Fibroblast of lung (primary cell): ENCODE measurements around the gene TNFRSF14. TPM values are rescaled to one million over a fixed set of nuclear protein-coding genes. Genes with fewer than 3 reads are reported as not detected.
A peak's percentile ranks its signal among the peaks of the same experiment; 100 is the strongest.

Source experiments
- DNase-seq, 2 donors: peaks; one replicate each; pipeline versions ENCODE4 v3.0.0 to v3.0.0-alpha.2; 2010; ENCODE audit warnings: low read depth in 2 of 2
- H2AFZ ChIP-seq: 2 replicates; pipeline ENCODE4 v1.5.1; 2012; ENCODE audit warnings: low read length, control low read depth, inconsistent platforms
- H3K27ac ChIP-seq: 2 replicates; pipeline ENCODE4 v1.5.1; 2011; ENCODE audit warnings: low read length, control low read depth; ENCODE audit not compliant: insufficient read depth
- H3K27me3 ChIP-seq: 2 replicates; pipeline ENCODE4 v1.5.1; 2011; ENCODE audit warnings: mild to moderate bottlenecking, low read length; ENCODE audit not compliant: control insufficient read depth, insufficient read depth
- H3K36me3 ChIP-seq: 2 replicates; pipeline ENCODE4 v1.5.1; 2011; ENCODE audit warnings: low read length; ENCODE audit not compliant: control insufficient read depth, insufficient read depth
- H3K4me1 ChIP-seq: 2 replicates; pipeline ENCODE4 v1.5.1; 2011; ENCODE audit warnings: low read length; ENCODE audit not compliant: control insufficient read depth, insufficient read depth; ENCODE audit errors: extremely low read depth
- H3K4me2 ChIP-seq: 2 replicates; pipeline ENCODE4 v1.5.1; 2011; ENCODE audit warnings: low read length, control low read depth; ENCODE audit not compliant: insufficient read depth; ENCODE audit errors: extremely low read depth
- H3K4me3 ChIP-seq, 4 experiments: fragments of 200-600 bp in 1 of 4; sonication (generic) in 1 of 4; replicated peaks in 1 of 4; 2 replicates each; pipeline ENCODE4 v1.5.1; 2011 to 2016; ENCODE audit warnings: low read length in 4 of 4, low read depth in 3 of 4, mild to moderate bottlenecking in 3 of 4, control low read depth in 2 of 4, inconsistent platforms in 1 of 4, mixed read lengths in 1 of 4; ENCODE audit not compliant: insufficient read depth in 1 of 4; ENCODE audit errors: control extremely low read depth in 1 of 4
- H3K79me2 ChIP-seq: 2 replicates; pipeline ENCODE4 v1.5.1; 2012; ENCODE audit warnings: mild to moderate bottlenecking, low read length, inconsistent platforms; ENCODE audit not compliant: control insufficient read depth, insufficient read depth
- H3K9ac ChIP-seq: 2 replicates; pipeline ENCODE4 v1.5.1; 2011; ENCODE audit warnings: mild to moderate bottlenecking, low read length, control low read depth; ENCODE audit not compliant: insufficient read depth
- H3K9me3 ChIP-seq: 2 replicates; pipeline ENCODE4 v1.5.1; 2012; ENCODE audit warnings: low read depth, low read length; ENCODE audit not compliant: control insufficient read depth, insufficient read depth
- H4K20me1 ChIP-seq: 2 replicates; pipeline ENCODE4 v1.5.1; 2011; ENCODE audit warnings: low read length; ENCODE audit not compliant: control insufficient read depth, insufficient read depth; ENCODE audit errors: extremely low read depth
- CTCF ChIP-seq, 2 donors: IDR thresholded peaks in 1 of 2; conservative IDR thresholded peaks in 1 of 2; 1 replicate in 1 of 2; 2 replicates in 1 of 2; pipeline ENCODE4 v1.5.1; 2011 to 2012; ENCODE audit warnings: low read length in 2 of 2, control low read depth in 1 of 2, inconsistent platforms in 1 of 2, low read depth in 1 of 2, mild to moderate bottlenecking in 1 of 2
- EZH2 ChIP-seq: IDR thresholded peaks from 2 replicates; pipeline ENCODE4 v1.5.1; 2012; ENCODE audit warnings: low read length, control low read depth, mild to moderate bottlenecking; ENCODE audit errors: missing control alignments
- polyA plus RNA-seq, 2 donors: library from polyadenylated mRNA; depleted of rRNA in 1 of 2; stranded (reverse) in 1 of 2; unstranded in 1 of 2; fragments of >200 nt; gene quantifications; 2 replicates each; pipeline ENCODE4 v1.2.1, GENCODE V29; 2011 to 2012; ENCODE audit warnings: missing spikeins in 1 of 2
- total RNA-seq: library from RNA; depleted of rRNA; stranded (reverse); fragments of >200 nt; gene quantifications from 2 replicates; pipeline ENCODE4 v1.2.1, GENCODE V29; 2014

TNFRSF14 gene
- total and polyA plus RNA-seq, 2 donors (not counting 1 experiment from before 2014, with no cell fraction given), result 15.2 to 85.0 TPM

GRCh38 chr1:2557482-2558400 is 1.6 kb downstream of the TNFRSF14 start:
- TF ChIP-seq CTCF (conservative IDR thresholded peaks at IDR 0.05 in 1 of 2, IDR thresholded peaks at IDR 0.05 in 1 of 2; ENCODE audit: low read depth in 1 of 2, low read length in 2 of 2), result no peak
- no peak for TF ChIP-seq EZH2
- H3K9ac ChIP-seq, result no peak overlapping the region
- peak overlapping the region; percentile 88 for H3K4me2 ChIP-seq
- peaks cover 5% of the 10 kb centered on the region for H3K4me1 ChIP-seq
- H3K27ac ChIP-seq, result no peak overlapping the region
- H4K20me1 ChIP-seq, result no peaks in the 10 kb centered on the region
- no peaks in the 10 kb centered on the region for H3K9me3 ChIP-seq
- no peak for DNase-seq
- H3K27me3 ChIP-seq, result no peaks in the 10 kb centered on the region
- H3K4me3 ChIP-seq, result peak overlapping the region in 1 of 4 experiments; percentile 75
- H3K79me2 ChIP-seq, result no peaks in the 10 kb centered on the region
- peaks cover 5% of the 10 kb centered on the region for H3K36me3 ChIP-seq
- H2AFZ ChIP-seq, result no peak overlapping the region

- Histone ChIP-seq H2AFZ (no peak overlapping the region), H4K20me1 (no peaks in the 10 kb centered on the region)
- DNase-seq, result no peak
Measured at GRCh38 chr1:2558420-2558819, 2.2 kb downstream of the TNFRSF14 start.

More at GRCh38 chr1:2558420-2558819, 2.2 kb downstream of the TNFRSF14 start:
- no peak overlapping the region for H3K4me3 ChIP-seq
- no peak for TF ChIP-seq EZH2
- no peak for TF ChIP-seq CTCF (conservative IDR thresholded peaks at IDR 0.05 in 1 of 2, IDR thresholded peaks at IDR 0.05 in 1 of 2; ENCODE audit: low read depth in 1 of 2, low read length in 2 of 2)
- no peak overlapping the region for H3K27ac ChIP-seq
- H3K36me3 ChIP-seq, result peaks cover 5% of the 10 kb centered on the region
- no peak overlapping the region for H3K4me2 ChIP-seq
- no peak overlapping the region for H3K9ac ChIP-seq
- H3K79me2 ChIP-seq, result no peaks in the 10 kb centered on the region
- no peaks in the 10 kb centered on the region for H3K9me3 ChIP-seq
- H3K27me3 ChIP-seq, result no peaks in the 10 kb centered on the region
- peaks cover 5% of the 10 kb centered on the region for H3K4me1 ChIP-seq
